HCT116 (cell line): Measurements from ENCODE around the gene SLC10A7. TPM values are rescaled to one million over a fixed set of nuclear protein-coding genes. Genes with fewer than 3 reads are reported as not detected.

ENCODE experiments used
- ATAC-seq: fragments of 200-7000 bp; cut with Tn5 transposase; 2 replicates; pipeline ENCODE4 v1.9.1; 2020; ENCODE audit warnings: mild to moderate bottlenecking, moderate library complexity
- BruUV-seq: library from RNA; stranded (reverse); fragments of 400-500 nt; replicated peaks from 2 replicates; lab custom pipeline; 2021; lab: Mats Ljungman, UMichigan
- CTCF ChIA-PET: fragments of 300-600 bp; sonication (Branson Sonifier 250); formaldehyde crosslinking; loops from one replicate; lab custom pipeline; 2021; ENCODE audit warnings: antibody characterized with exemption; lab: Charles Lee
- POLR2A ChIA-PET: fragments of 300-600, 350-600 bp; sonication (Branson Sonifier 250); formaldehyde crosslinking; loops from one replicate; lab custom pipeline; 2021; ENCODE audit warnings: antibody characterized with exemption; lab: Charles Lee
- RAD21 ChIA-PET, 2 experiments: fragments of 300-600 bp; sonication (Branson Sonifier 250); formaldehyde crosslinking; loops; one replicate each; lab custom pipeline; 2023; ENCODE audit warnings: low total read pairs in 2 of 2; ENCODE audit not compliant: uncharacterized antibody in 2 of 2, unreplicated experiment in 2 of 2, low non-redundant PET in 1 of 2; lab: Charles Lee
- DNase-seq: peaks from one replicate; pipeline ENCODE4 v3.0.0-alpha.2; 2010; ENCODE audit warnings: low read depth, low spot score
- H2AFZ ChIP-seq: fragments of 200-600 bp; shearing (Covaris generic), sonication (generic); 2 replicates; pipeline ENCODE4 v1.6.1; 2017; ENCODE audit warnings: low read depth, mixed run types, mixed read lengths, antibody characterized with exemption, low read length; ENCODE audit not compliant: poor library complexity, severe bottlenecking
- H3K27ac ChIP-seq: 2 replicates; pipeline ENCODE4 v1.5.1; 2012; ENCODE audit warnings: low read depth, low read length
- H3K27me3 ChIP-seq: fragments of 200-600 bp; sonication (generic); 2 replicates; pipeline ENCODE4 v1.6.1; 2016; ENCODE audit warnings: mixed run types, low read length, mixed read lengths; ENCODE audit not compliant: insufficient read depth
- H3K36me3 ChIP-seq, 2 experiments: fragments of 200-500 bp in 1 of 2; fragments of 200-600 bp in 1 of 2; sonication (Bioruptor generic) in 1 of 2; sonication (generic) in 1 of 2; 2 replicates each; pipeline versions ENCODE4 v1.5.1 to v1.6.1; 2014 to 2016; ENCODE audit warnings: low read length in 2 of 2, inconsistent platforms in 1 of 2, mixed read lengths in 1 of 2, mixed run types in 1 of 2; ENCODE audit not compliant: insufficient read depth in 2 of 2, control insufficient read depth in 1 of 2
- H3K4me1 ChIP-seq, 2 experiments: fragments of 200-600 bp in 1 of 2; sonication (generic) in 1 of 2; 2 replicates each; pipeline versions ENCODE4 v1.5.1 to v1.6.1; 2012 to 2017; ENCODE audit warnings: low read length in 2 of 2, inconsistent platforms in 1 of 2, mild to moderate bottlenecking in 1 of 2, mixed read lengths in 1 of 2, mixed run types in 1 of 2, moderate library complexity in 1 of 2; ENCODE audit not compliant: insufficient read depth in 2 of 2, control insufficient read depth in 1 of 2
- H3K4me2 ChIP-seq: fragments of 200-600 bp; sonication (generic); 2 replicates; pipeline ENCODE4 v1.6.1; 2017; ENCODE audit warnings: mixed run types, low read length, mixed read lengths
- H3K4me3 ChIP-seq, 2 experiments: fragments of 200-600 bp in 1 of 2; sonication (generic) in 1 of 2; replicated peaks in 1 of 2; 2 replicates each; pipeline ENCODE4 v1.5.1; 2011 to 2016; ENCODE audit warnings: low read length in 2 of 2, control low read depth in 1 of 2, low read depth in 1 of 2, mild to moderate bottlenecking in 1 of 2, mixed read lengths in 1 of 2, mixed run types in 1 of 2
- H3K79me2 ChIP-seq: fragments of 200-600 bp; sonication (generic); 2 replicates; pipeline ENCODE4 v1.6.1; 2017; ENCODE audit warnings: mild to moderate bottlenecking, mixed run types, low read length, moderate library complexity, mixed read lengths; ENCODE audit not compliant: insufficient read depth
- H3K9ac ChIP-seq: fragments of 200-600 bp; sonication (generic); 2 replicates; pipeline ENCODE4 v1.6.1; 2016; ENCODE audit warnings: low read length, mixed read lengths
- H3K9me2 ChIP-seq: fragments of 200-600 bp; sonication (generic), shearing (Covaris generic); 2 replicates; pipeline ENCODE4 v1.6.1; 2017; ENCODE audit warnings: mixed run types, mild to moderate bottlenecking, moderate library complexity; ENCODE audit not compliant: insufficient read depth
- H3K9me3 ChIP-seq, 2 experiments: fragments of 200-500 bp in 1 of 2; fragments of 200-600 bp in 1 of 2; sonication (Bioruptor generic) in 1 of 2; sonication (generic) in 1 of 2; 2 replicates each; pipeline ENCODE4 v1.6.1; 2014 to 2017; ENCODE audit warnings: low read length in 2 of 2, mixed read lengths in 2 of 2, inconsistent platforms in 1 of 2, low read depth in 1 of 2, mild to moderate bottlenecking in 1 of 2, mixed run types in 1 of 2, moderate library complexity in 1 of 2; ENCODE audit not compliant: control insufficient read depth in 1 of 2, insufficient read depth in 1 of 2
- H4K20me1 ChIP-seq: fragments of 200-600 bp; sonication (generic), shearing (Covaris generic); 2 replicates; pipeline ENCODE4 v1.6.1; 2017; ENCODE audit warnings: mixed run types, mild to moderate bottlenecking, moderate library complexity; ENCODE audit not compliant: insufficient read depth
- CBX3 ChIP-seq: IDR thresholded peaks from 2 replicates; pipeline ENCODE4 v1.6.1; 2012; ENCODE audit warnings: low read depth
- CEBPB ChIP-seq: IDR thresholded peaks from 2 replicates; pipeline ENCODE4 v1.6.1; 2012; ENCODE audit warnings: low read depth
- CTCF ChIP-seq, 3 experiments: fragments of 200-600 bp in 1 of 3; sonication (generic) in 1 of 3; IDR thresholded peaks in 2 of 3; conservative IDR thresholded peaks in 1 of 3; 2 replicates each; pipeline ENCODE4 v1.5.1; 2012 to 2017; ENCODE audit warnings: low read depth in 2 of 3, low read length in 2 of 3, antibody characterized with exemption in 1 of 3, borderline replicate concordance in 1 of 3, control low read depth in 1 of 3, mild to moderate bottlenecking in 1 of 3, mixed read lengths in 1 of 3, mixed run types in 1 of 3, moderate library complexity in 1 of 3; ENCODE audit not compliant: insufficient read depth in 1 of 3
- EGR1 ChIP-seq: IDR thresholded peaks from 2 replicates; pipeline ENCODE4 v1.6.1; 2012; ENCODE audit warnings: low read depth
- ELF1 ChIP-seq: IDR thresholded peaks from 2 replicates; pipeline ENCODE4 v1.6.1; 2012; ENCODE audit warnings: low read depth, borderline replicate concordance
- EZH2 ChIP-seq: fragments of 200-600 bp; sonication (generic); IDR thresholded peaks from 2 replicates; pipeline ENCODE4 v1.6.1; 2017; ENCODE audit warnings: antibody characterized with exemption, mixed run types
- EZH2phosphoT487 ChIP-seq: fragments of 200-600 bp; IDR thresholded peaks from 2 replicates; pipeline ENCODE4 v1.6.1; 2018; ENCODE audit warnings: antibody characterized with exemption, borderline replicate concordance
- FOSL1 ChIP-seq: IDR thresholded peaks from 2 replicates; pipeline ENCODE4 v1.6.1; 2012; ENCODE audit warnings: low read depth
- JUND ChIP-seq: IDR thresholded peaks from 2 replicates; pipeline ENCODE4 v1.6.1; 2012
- POLR2A ChIP-seq: IDR thresholded peaks from 2 replicates; pipeline ENCODE4 v1.7.0; 2011; ENCODE audit warnings: borderline replicate concordance; ENCODE audit not compliant: insufficient read depth, insufficient read length; ENCODE audit errors: extremely low read depth
- POLR2AphosphoS5 ChIP-seq: IDR thresholded peaks from 2 replicates; pipeline ENCODE4 v1.6.1; 2011; ENCODE audit warnings: mild to moderate bottlenecking, low read depth, low read length, moderate library complexity
- SP1 ChIP-seq: IDR thresholded peaks from 2 replicates; pipeline ENCODE4 v1.6.1; 2012; ENCODE audit warnings: low read depth
- SRF ChIP-seq: IDR thresholded peaks from 2 replicates; pipeline ENCODE4 v1.6.1; 2012; ENCODE audit warnings: low read depth
- YY1 ChIP-seq: IDR thresholded peaks from 2 replicates; pipeline ENCODE4 v1.6.1; 2011; ENCODE audit warnings: low read length, low read depth, moderate library complexity, mild to moderate bottlenecking; ENCODE audit not compliant: insufficient replicate concordance; ENCODE audit errors: extremely low read depth
- ZFX ChIP-seq: fragments of 450-650 bp; IDR thresholded peaks from 2 replicates; pipeline ENCODE4 v1.6.1; 2017
- ZNF274 ChIP-seq: fragments of 200-500 bp; sonication (Bioruptor generic); IDR thresholded peaks from 2 replicates; pipeline ENCODE4 v1.6.1; 2014; ENCODE audit warnings: mild to moderate bottlenecking, low read depth, low read length, inconsistent platforms
- intact Hi-C: fragments of 100-400 bp; cut with micrococcal nuclease; formaldehyde crosslinking; loops from 2 replicates; pipeline ENCODE4 v1.10.0; 2022
- total RNA-seq: library from RNA; stranded (reverse); gene quantifications from one replicate; pipeline ENCODE4 v1.2.1, GENCODE V29; 2021; ENCODE audit not compliant: unreplicated experiment
- TF ChIP-seq, protein P1 (sequence below): IDR thresholded peaks from 2 replicates; pipeline ENCODE4 v1.6.1; 2011; ENCODE audit warnings: mild to moderate bottlenecking, low read length, moderate library complexity; ENCODE audit not compliant: insufficient replicate concordance; ENCODE audit errors: extremely low read depth
- TF ChIP-seq, protein P2 (sequence below): IDR thresholded peaks from 2 replicates; pipeline ENCODE4 v1.6.1; 2012; ENCODE audit warnings: low read depth
- TF ChIP-seq, protein P3 (sequence below): IDR thresholded peaks from 2 replicates; pipeline ENCODE4 v1.6.1; 2012

The SLC10A7 gene
- total RNA-seq, 1 experiment from 2014 or later = 5.5 TPM

- TF ChIP-seq FOSL1 = no peak
- TF ChIP-seq YY1 = no peak
- no peak for TF ChIP-seq SRF
- no peak for TF ChIP-seq ZFX
- TF ChIP-seq, all 23 proteins: peak for 0
Measured at GRCh38 chr4:146294776-146295175, 227.0 kb downstream of the SLC10A7 start (continued).

DNA sequence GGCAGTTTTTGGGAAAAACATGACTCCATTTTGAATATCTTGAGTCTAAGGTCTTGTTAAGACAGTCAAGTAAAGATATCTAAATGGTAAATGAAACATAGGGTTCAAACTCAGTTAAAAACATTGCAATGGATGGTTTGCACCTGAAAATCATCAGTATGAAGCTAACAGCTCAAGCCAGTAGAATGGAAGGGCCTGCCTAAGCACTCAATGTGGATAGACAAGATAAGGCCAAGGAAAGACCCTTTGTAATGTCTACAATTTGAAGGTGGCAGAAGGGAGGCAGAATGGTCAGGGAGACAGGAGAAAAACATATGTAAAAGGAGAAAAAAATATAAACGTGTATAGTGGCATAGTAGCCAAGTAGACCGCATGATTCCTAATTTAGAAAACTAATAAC, 229.2 kb downstream of the SLC10A7 start:
- BruUV-seq = no TSS peak
- Histone ChIP-seq H3K9me2 (no peaks in the 10 kb centered on the region), H3K36me3 (no peaks in the 10 kb centered on the region), H4K20me1 (no peaks in the 10 kb centered on the region), H2AFZ (no peak overlapping the region), H3K79me2 (no peaks in the 10 kb centered on the region), H3K27me3 (no peaks in the 10 kb centered on the region), H3K4me1 (no peaks in the 10 kb centered on the region), H3K27ac (no peak overlapping the region), H3K9ac (no peak overlapping the region), H3K9me3 (no peaks in the 10 kb centered on the region), H3K4me2 (no peak overlapping the region), H3K4me3 (no peak overlapping the region)
- intact Hi-C loops = no loop called here
- ChIA-PET POLR2A (no interaction called here), CTCF (no interaction called here), RAD21 (no interaction called here)
- TF ChIP-seq ELF1 = no peak
- TF ChIP-seq SP1 = no peak
- TF ChIP-seq, protein P1, sequence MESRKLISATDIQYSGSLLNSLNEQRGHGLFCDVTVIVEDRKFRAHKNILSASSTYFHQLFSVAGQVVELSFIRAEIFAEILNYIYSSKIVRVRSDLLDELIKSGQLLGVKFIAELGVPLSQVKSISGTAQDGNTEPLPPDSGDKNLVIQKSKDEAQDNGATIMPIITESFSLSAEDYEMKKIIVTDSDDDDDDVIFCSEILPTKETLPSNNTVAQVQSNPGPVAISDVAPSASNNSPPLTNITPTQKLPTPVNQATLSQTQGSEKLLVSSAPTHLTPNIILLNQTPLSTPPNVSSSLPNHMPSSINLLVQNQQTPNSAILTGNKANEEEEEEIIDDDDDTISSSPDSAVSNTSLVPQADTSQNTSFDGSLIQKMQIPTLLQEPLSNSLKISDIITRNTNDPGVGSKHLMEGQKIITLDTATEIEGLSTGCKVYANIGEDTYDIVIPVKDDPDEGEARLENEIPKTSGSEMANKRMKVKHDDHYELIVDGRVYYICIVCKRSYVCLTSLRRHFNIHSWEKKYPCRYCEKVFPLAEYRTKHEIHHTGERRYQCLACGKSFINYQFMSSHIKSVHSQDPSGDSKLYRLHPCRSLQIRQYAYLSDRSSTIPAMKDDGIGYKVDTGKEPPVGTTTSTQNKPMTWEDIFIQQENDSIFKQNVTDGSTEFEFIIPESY = no peak
- TF ChIP-seq EZH2 = no peak
- TF ChIP-seq, protein P2, sequence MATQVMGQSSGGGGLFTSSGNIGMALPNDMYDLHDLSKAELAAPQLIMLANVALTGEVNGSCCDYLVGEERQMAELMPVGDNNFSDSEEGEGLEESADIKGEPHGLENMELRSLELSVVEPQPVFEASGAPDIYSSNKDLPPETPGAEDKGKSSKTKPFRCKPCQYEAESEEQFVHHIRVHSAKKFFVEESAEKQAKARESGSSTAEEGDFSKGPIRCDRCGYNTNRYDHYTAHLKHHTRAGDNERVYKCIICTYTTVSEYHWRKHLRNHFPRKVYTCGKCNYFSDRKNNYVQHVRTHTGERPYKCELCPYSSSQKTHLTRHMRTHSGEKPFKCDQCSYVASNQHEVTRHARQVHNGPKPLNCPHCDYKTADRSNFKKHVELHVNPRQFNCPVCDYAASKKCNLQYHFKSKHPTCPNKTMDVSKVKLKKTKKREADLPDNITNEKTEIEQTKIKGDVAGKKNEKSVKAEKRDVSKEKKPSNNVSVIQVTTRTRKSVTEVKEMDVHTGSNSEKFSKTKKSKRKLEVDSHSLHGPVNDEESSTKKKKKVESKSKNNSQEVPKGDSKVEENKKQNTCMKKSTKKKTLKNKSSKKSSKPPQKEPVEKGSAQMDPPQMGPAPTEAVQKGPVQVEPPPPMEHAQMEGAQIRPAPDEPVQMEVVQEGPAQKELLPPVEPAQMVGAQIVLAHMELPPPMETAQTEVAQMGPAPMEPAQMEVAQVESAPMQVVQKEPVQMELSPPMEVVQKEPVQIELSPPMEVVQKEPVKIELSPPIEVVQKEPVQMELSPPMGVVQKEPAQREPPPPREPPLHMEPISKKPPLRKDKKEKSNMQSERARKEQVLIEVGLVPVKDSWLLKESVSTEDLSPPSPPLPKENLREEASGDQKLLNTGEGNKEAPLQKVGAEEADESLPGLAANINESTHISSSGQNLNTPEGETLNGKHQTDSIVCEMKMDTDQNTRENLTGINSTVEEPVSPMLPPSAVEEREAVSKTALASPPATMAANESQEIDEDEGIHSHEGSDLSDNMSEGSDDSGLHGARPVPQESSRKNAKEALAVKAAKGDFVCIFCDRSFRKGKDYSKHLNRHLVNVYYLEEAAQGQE = no peak
- TF ChIP-seq YY1 = no peak
- TF ChIP-seq JUND = no peak
- TF ChIP-seq EZH2phosphoT487 = no peak
- TF ChIP-seq CBX3 = no peak
- no peak for TF ChIP-seq SRF
- TF ChIP-seq POLR2AphosphoS5 = no peak
- no peak for TF ChIP-seq EGR1
- no peak for TF ChIP-seq CTCF (IDR thresholded peaks at IDR 0.05 in 2 of 3, conservative IDR thresholded peaks at IDR 0.05 in 1 of 3; ENCODE audit: borderline replicate concordance in 1 of 3, insufficient read depth in 1 of 3, low read depth in 2 of 3, low read length in 2 of 3)
- no peak for TF ChIP-seq POLR2A
- TF ChIP-seq CEBPB = no peak
- TF ChIP-seq FOSL1 = no peak
- TF ChIP-seq, protein P3, sequence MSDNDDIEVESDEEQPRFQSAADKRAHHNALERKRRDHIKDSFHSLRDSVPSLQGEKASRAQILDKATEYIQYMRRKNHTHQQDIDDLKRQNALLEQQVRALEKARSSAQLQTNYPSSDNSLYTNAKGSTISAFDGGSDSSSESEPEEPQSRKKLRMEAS = no peak
- TF ChIP-seq ZNF274 = no peak
- no peak for TF ChIP-seq ZFX
- ATAC-seq = no peak
- DNase-seq = no peak
